HEK293 (cell line): ENCODE data around the gene CENPK.

ENCODE experiments used
- CTCF ChIA-PET: fragments of 350-600 bp; formaldehyde crosslinking; extraction: SDS; loops from one replicate; lab custom pipeline; 2021; ENCODE audit warnings: antibody characterized with exemption; lab: Yijun Ruan, JAX
- POLR2A ChIA-PET: fragments of 300-600 bp; formaldehyde crosslinking; extraction: SDS; loops from one replicate; lab custom pipeline; 2020; ENCODE audit warnings: antibody characterized with exemption, inconsistent platforms; lab: Yijun Ruan, JAX
- H3K27ac ChIP-seq: fragments of 200-500 bp; sonication (Bioruptor generic); 2 replicates; pipeline ENCODE4 v1.5.1; 2014; ENCODE audit warnings: low read depth, low read length, control low read depth, inconsistent platforms; ENCODE audit errors: extremely low read depth
- H3K36me3 ChIP-seq, 2 experiments: fragments of 200-500 bp in 1 of 2; sonication (Bioruptor generic) in 1 of 2; 1 replicate in 1 of 2; 2 replicates in 1 of 2; pipeline ENCODE4 v1.5.1; 2014 to 2017; ENCODE audit warnings: inconsistent platforms in 2 of 2, low read length in 2 of 2; ENCODE audit not compliant: control insufficient read depth in 2 of 2, insufficient read depth in 1 of 2
- H3K4me1 ChIP-seq: fragments of 200-500 bp; sonication (Bioruptor generic); 2 replicates; pipeline ENCODE4 v1.5.1; 2014; ENCODE audit warnings: mild to moderate bottlenecking, low read length, inconsistent platforms; ENCODE audit not compliant: control insufficient read depth, insufficient read depth
- H3K4me3 ChIP-seq: 2 replicates; pipeline ENCODE4 v1.5.1; 2011; ENCODE audit warnings: low read depth, mild to moderate bottlenecking, control low read depth, low read length, moderate library complexity
- H3K9me3 ChIP-seq: fragments of 200-500 bp; sonication (Bioruptor generic); 2 replicates; pipeline ENCODE4 v1.5.1; 2014; ENCODE audit warnings: low read depth, low read length, inconsistent platforms; ENCODE audit not compliant: control insufficient read depth, insufficient read depth
- BCL11B ChIP-seq: fragments of 450-650 bp; formaldehyde crosslinking; IDR thresholded peaks from 2 replicates; pipeline ENCODE4 v1.5.1; 2016; ENCODE audit warnings: low read depth, missing biosample characterization, missing genetic modification characterization
- GFI1B ChIP-seq: fragments of 450-650 bp; formaldehyde crosslinking; IDR thresholded peaks from 2 replicates; pipeline ENCODE4 v1.5.1; 2016; ENCODE audit warnings: missing biosample characterization, missing genetic modification characterization
- GLIS2 ChIP-seq: fragments of 450-650 bp; formaldehyde crosslinking; IDR thresholded peaks from 2 replicates; pipeline ENCODE4 v1.5.1; 2016; ENCODE audit warnings: missing biosample characterization, missing genetic modification characterization
- MYNN ChIP-seq: fragments of 450-650 bp; formaldehyde crosslinking; IDR thresholded peaks from 2 replicates; pipeline ENCODE4 v1.5.1; 2016; ENCODE audit warnings: missing biosample characterization, missing genetic modification characterization, borderline replicate concordance
- PRDM4 ChIP-seq: fragments of 450-650 bp; formaldehyde crosslinking; IDR thresholded peaks from 2 replicates; pipeline ENCODE4 v1.5.1; 2017; ENCODE audit warnings: missing biosample characterization, missing genetic modification characterization
- SETDB1 ChIP-seq: IDR thresholded peaks from one replicate; pipeline ENCODE4 v1.6.1; 2017; ENCODE audit warnings: mild to moderate bottlenecking, low read length, moderate library complexity, mixed read lengths; ENCODE audit not compliant: insufficient read length
- YY1 ChIP-seq: fragments of 450-650 bp; formaldehyde crosslinking; IDR thresholded peaks from 2 replicates; pipeline ENCODE4 v1.5.1; 2018; ENCODE audit warnings: missing biosample characterization, missing genetic modification characterization
- ZNF146 ChIP-seq: fragments of 450-650 bp; formaldehyde crosslinking; IDR thresholded peaks from 2 replicates; pipeline ENCODE4 v1.5.1; 2016; ENCODE audit warnings: missing biosample characterization, missing genetic modification characterization
- ZNF214 ChIP-seq: fragments of 450-650 bp; formaldehyde crosslinking; IDR thresholded peaks from 2 replicates; pipeline ENCODE4 v1.5.1; 2017; ENCODE audit warnings: missing biosample characterization, mild to moderate bottlenecking, missing genetic modification characterization, borderline replicate concordance
- ZNF391 ChIP-seq: fragments of 450-650 bp; formaldehyde crosslinking; IDR thresholded peaks from 2 replicates; pipeline ENCODE4 v1.5.1; 2016; ENCODE audit warnings: low read depth, missing biosample characterization, missing genetic modification characterization, borderline replicate concordance
- ZNF580 ChIP-seq: fragments of 450-650 bp; formaldehyde crosslinking; IDR thresholded peaks from 2 replicates; pipeline ENCODE4 v1.5.1; 2016; ENCODE audit warnings: missing biosample characterization, missing genetic modification characterization
- ZNF639 ChIP-seq: fragments of 450-650 bp; formaldehyde crosslinking; IDR thresholded peaks from 2 replicates; pipeline ENCODE4 v1.5.1; 2016; ENCODE audit warnings: missing biosample characterization, missing genetic modification characterization
- ZNF843 ChIP-seq: fragments of 450-650 bp; formaldehyde crosslinking; IDR thresholded peaks from 2 replicates; pipeline ENCODE4 v1.5.1; 2016; ENCODE audit warnings: missing biosample characterization, missing genetic modification characterization

The CENPK gene

GRCh38 chr5:65530904-65531303 lies 32.1 kb downstream of the CENPK start:
- no peak overlapping the region for H3K4me3 ChIP-seq
- ChIA-PET CTCF (interaction anchor here (0.6 kb wide), 1 partner anchor 24 kb away, joined by 3 read pairs; no protein-coding TSS in a partner anchor), POLR2A (no interaction called here)
- no peak for TF ChIP-seq ZNF639 (tag by site-specific recombination)
- no peak for TF ChIP-seq ZNF146 (tag by site-specific recombination)
- no peak for TF ChIP-seq GFI1B (tag by site-specific recombination)
- TF ChIP-seq ZNF214 (tag by site-specific recombination): no peak
- TF ChIP-seq GLIS2 (tag by site-specific recombination): no peak
- no peak for TF ChIP-seq ZNF580 (tag by site-specific recombination)
- H3K36me3 ChIP-seq: peaks cover 12 to 34% of the 10 kb centered on the region in 2 experiments
- no peaks in the 10 kb centered on the region for H3K4me1 ChIP-seq
- H3K27ac ChIP-seq: no peak overlapping the region
- H3K9me3 ChIP-seq: no peaks in the 10 kb centered on the region

GRCh38 chr5:65525726-65526125 lies 37.2 kb downstream of the CENPK start:
- TF ChIP-seq SETDB1 (no peak), ZNF843 (no peak), BCL11B (tag by site-specific recombination) (no peak)
- POLR2A ChIA-PET: no interaction called here
- Histone ChIP-seq H3K27ac (no peak overlapping the region), H3K36me3 (peaks cover 28 to 66% of the 10 kb centered on the region in 2 experiments), H3K4me1 (no peaks in the 10 kb centered on the region), H3K9me3 (no peaks in the 10 kb centered on the region), H3K4me3 (no peak overlapping the region)
- CTCF ChIA-PET: interaction anchor here (0.8 kb wide), 1 partner anchor 888 kb away, joined by 3 read pairs; no protein-coding TSS in a partner anchor

- ChIA-PET CTCF (interaction anchor here (1.0 kb wide), 1 partner anchor 1365 kb away, joined by 4 read pairs; no protein-coding TSS in a partner anchor), POLR2A (no interaction called here)
- H3K9me3 ChIP-seq: no peaks in the 10 kb centered on the region
Measured at GRCh38 chr5:65512170-65512937, 50.6 kb downstream of the CENPK start.

More at GRCh38 chr5:65512170-65512937, 50.6 kb downstream of the CENPK start:
- H3K36me3 ChIP-seq: no peaks in the 10 kb centered on the region; a peak in 1 of 3 replicates
- TF ChIP-seq YY1 (tag by site-specific recombination) (no peak), PRDM4 (tag by site-specific recombination) (no peak), ZNF391 (tag by site-specific recombination) (no peak), MYNN (tag by site-specific recombination) (peak; percentile 78; the same call in 1 of the 2 replicates)
- H3K27ac ChIP-seq: no peak overlapping the region
- H3K4me3 ChIP-seq: no peak overlapping the region
- no peaks in the 10 kb centered on the region for H3K4me1 ChIP-seq
